PC-3 (cell line): ENCODE results near the gene NPR3. TPM values are rescaled to one million over a fixed set of nuclear protein-coding genes. Genes with fewer than 3 reads are reported as not detected.

ENCODE experiments used
- ATAC-seq: fragments of 200-7000 bp; cut with Tn5 transposase; 2 replicates; pipeline ENCODE4 v1.9.1; 2020; ENCODE audit warnings: mild to moderate bottlenecking, moderate library complexity
- BruUV-seq: library from RNA; stranded (reverse); fragments of 400-500 nt; replicated peaks from 2 replicates; lab custom pipeline; 2021; lab: Mats Ljungman, UMichigan
- CTCF ChIA-PET: fragments of 300-600 bp; sonication (Branson Sonifier 250); formaldehyde crosslinking; loops from one replicate; lab custom pipeline; 2022; ENCODE audit warnings: antibody characterized with exemption; lab: Charles Lee
- POLR2A ChIA-PET: fragments of 300-600 bp; sonication (Branson Sonifier 250); formaldehyde crosslinking; loops from one replicate; lab custom pipeline; 2022; ENCODE audit warnings: antibody characterized with exemption; ENCODE audit not compliant: unreplicated experiment; lab: Charles Lee
- DNase-seq: peaks from one replicate; pipeline ENCODE4 v3.0.0-alpha.2; 2015
- H2AFZ ChIP-seq: fragments of 300-600 bp; sonication (generic); 2 replicates; pipeline ENCODE4 v1.6.0; 2016; ENCODE audit warnings: antibody characterized with exemption, low read length
- H3F3A ChIP-seq: fragments of 300-600 bp; sonication (generic); one replicate; pipeline ENCODE4 v1.6.0; 2017; ENCODE audit warnings: antibody characterized with exemption, low read length, control low read depth, mild to moderate bottlenecking; ENCODE audit not compliant: unreplicated experiment
- H3K27ac ChIP-seq: fragments of 300-600 bp; sonication (generic); 2 replicates; pipeline ENCODE4 v1.5.1; 2016; ENCODE audit warnings: mild to moderate bottlenecking, low read length
- H3K27me3 ChIP-seq: fragments of 300-600 bp; sonication (generic); 2 replicates; pipeline ENCODE4 v1.6.1; 2016; ENCODE audit warnings: low read length, mixed read lengths
- H3K36me3 ChIP-seq: fragments of 300-600 bp; sonication (generic); 2 replicates; pipeline ENCODE4 v1.6.1; 2016; ENCODE audit warnings: low read depth, mixed run types, low read length, mixed read lengths
- H3K4me1 ChIP-seq: fragments of 300-600 bp; sonication (generic); 2 replicates; pipeline ENCODE4 v1.5.1; 2016; ENCODE audit warnings: low read length; ENCODE audit not compliant: insufficient read depth
- H3K4me2 ChIP-seq: fragments of 300-600 bp; sonication (generic); 2 replicates; pipeline ENCODE4 v1.6.0; 2016; ENCODE audit warnings: low read length
- H3K4me3 ChIP-seq: fragments of 300-600 bp; sonication (generic); 2 replicates; pipeline ENCODE4 v1.5.1; 2016; ENCODE audit warnings: mild to moderate bottlenecking, low read length, mixed read lengths
- H3K79me2 ChIP-seq: fragments of 300-600 bp; sonication (generic); 2 replicates; pipeline ENCODE4 v1.6.1; 2017; ENCODE audit warnings: low read length, mixed read lengths
- H3K9ac ChIP-seq: fragments of 300-600 bp; sonication (generic); 2 replicates; pipeline ENCODE4 v1.6.0; 2016; ENCODE audit warnings: mild to moderate bottlenecking, low read length
- H3K9me2 ChIP-seq: fragments of 300-600 bp; sonication (generic); replicated peaks from 2 replicates; pipeline ENCODE4 v1.6.1; 2016; ENCODE audit warnings: mixed run types, low read length, mixed read lengths
- H3K9me3 ChIP-seq: fragments of 300-600 bp; sonication (generic); 2 replicates; pipeline ENCODE4 v1.6.1; 2016; ENCODE audit warnings: low read length, mixed read lengths
- H4K20me1 ChIP-seq: fragments of 300-600 bp; sonication (generic); 2 replicates; pipeline ENCODE4 v1.6.1; 2016; ENCODE audit warnings: low read length, mixed read lengths
- CTCF ChIP-seq: fragments of 300-600 bp; sonication (generic); conservative IDR thresholded peaks from 2 replicates; pipeline ENCODE4 v1.5.1; 2017; ENCODE audit warnings: antibody characterized with exemption, low read depth, mild to moderate bottlenecking, low read length
- EZH2 ChIP-seq: fragments of 300-600 bp; sonication (generic); IDR thresholded peaks from one replicate; pipeline ENCODE4 v1.6.1; 2017; ENCODE audit warnings: antibody characterized with exemption, mild to moderate bottlenecking, low read length; ENCODE audit not compliant: unreplicated experiment
- EZH2phosphoT487 ChIP-seq: fragments of 300-600 bp; sonication (generic); IDR thresholded peaks from 2 replicates; pipeline ENCODE4 v1.6.1; 2018; ENCODE audit warnings: mild to moderate bottlenecking, antibody characterized with exemption, low read length, borderline replicate concordance
- intact Hi-C: fragments of 100-400 bp; cut with micrococcal nuclease; formaldehyde crosslinking; loops from 2 replicates; pipeline ENCODE4 v1.9.0; 2023
- total RNA-seq: library from RNA; depleted of rRNA; stranded (reverse); fragments of >200 nt; gene quantifications from 2 replicates; pipeline ENCODE4 v1.2.3, GENCODE V29; 2014

Gene NPR3
- total RNA-seq, 1 experiment from 2014 or later = 3.9 TPM

- no peak for TF ChIP-seq EZH2
- peak; percentile 86 for TF ChIP-seq CTCF
Observed at GRCh38 chr5:32707418-32707997, 3.6 kb upstream of the NPR3 start.

DNA sequence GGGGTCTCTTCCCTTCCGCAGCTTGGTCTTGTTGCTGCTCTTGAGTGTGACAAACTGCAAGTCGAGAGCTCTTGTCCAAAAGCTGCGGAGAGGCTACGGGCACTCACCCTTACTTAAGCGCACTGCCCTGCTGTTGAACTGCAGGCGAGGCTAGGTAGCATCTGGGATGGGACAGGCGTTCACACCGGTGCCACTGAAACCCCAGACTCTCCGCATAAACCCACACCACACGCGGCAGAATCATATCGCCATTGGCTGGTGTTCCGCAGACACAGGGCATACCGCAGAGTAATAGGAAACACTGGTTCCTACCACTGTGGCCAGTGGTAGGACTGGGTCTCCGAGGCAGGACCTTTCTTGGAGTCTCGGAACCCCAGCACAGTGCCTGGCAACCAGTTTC, 2.2 kb upstream of the NPR3 start:
- Histone ChIP-seq H2AFZ (no peak overlapping the region), H3K4me1 (peaks cover 30% of the 10 kb centered on the region), H3K9ac (no peak overlapping the region), H3F3A (no peaks in the 10 kb centered on the region), H3K27ac (no peak overlapping the region), H3K36me3 (no peaks in the 10 kb centered on the region), H3K79me2 (no peaks in the 10 kb centered on the region), H4K20me1 (no peaks in the 10 kb centered on the region), H3K4me3 (no peak overlapping the region), H3K9me2 (no peaks in the 10 kb centered on the region), H3K27me3 (peaks cover 16% of the 10 kb centered on the region), H3K9me3 (no peaks in the 10 kb centered on the region), H3K4me2 (no peak overlapping the region)
- DNase-seq = no peak
- ChIA-PET POLR2A (no interaction called here), CTCF (interaction anchor here (0.5 to 1.0 kb wide), 2 partner anchors 95 to 154 kb away, joined by 3 to 4 read pairs; no protein-coding TSS in a partner anchor)
- no TSS peak for BruUV-seq
- intact Hi-C loops = loop anchor here (1.0 to 5.0 kb wide), 3 partner anchors 67 to 714 kb away; no protein-coding TSS in a partner anchor
- TF ChIP-seq CTCF (no peak), EZH2phosphoT487 (no peak), EZH2 (no peak)
- ATAC-seq = no peak

More at GRCh38 chr5:32707418-32707997, 3.6 kb upstream of the NPR3 start:
- Histone ChIP-seq H4K20me1 (no peaks in the 10 kb centered on the region), H3K9ac (no peak overlapping the region), H2AFZ (no peak overlapping the region), H3K27ac (no peak overlapping the region), H3F3A (no peaks in the 10 kb centered on the region), H3K27me3 (peaks cover 6% of the 10 kb centered on the region), H3K4me2 (no peak overlapping the region), H3K4me1 (peaks cover 15% of the 10 kb centered on the region), H3K4me3 (no peak overlapping the region), H3K36me3 (no peaks in the 10 kb centered on the region), H3K9me2 (no peaks in the 10 kb centered on the region), H3K9me3 (no peaks in the 10 kb centered on the region), H3K79me2 (no peaks in the 10 kb centered on the region)
- intact Hi-C loops = loop anchor here (1.0 to 5.0 kb wide), 4 partner anchors 65 to 474 kb away; no protein-coding TSS in a partner anchor
- ATAC-seq (no peak), DNase-seq (peak; percentile 68)
- BruUV-seq = no TSS peak
- ChIA-PET POLR2A (no interaction called here), CTCF (interaction anchor here (0.6 kb wide), 5 partner anchors 45 to 787 kb away, joined by 3 to 9 read pairs (median 6); no protein-coding TSS in a partner anchor)
